Loucy (cell line): ENCODE measurements around the gene LRP1-AS.

Experiments used
- EZH2phosphoT487 ChIP-seq: fragments of 200-600 bp; IDR thresholded peaks from 2 replicates; pipeline ENCODE4 v1.6.1; 2018; ENCODE audit warnings: antibody characterized with exemption, mild to moderate bottlenecking, moderate library complexity, borderline replicate concordance
- TF ChIP-seq, protein P1 (sequence below): fragments of 200-600 bp; sonication (generic); conservative IDR thresholded peaks from 2 replicates; pipeline ENCODE4 v1.5.1; 2014; ENCODE audit warnings: mild to moderate bottlenecking, antibody characterized with exemption, low read length

DNA sequence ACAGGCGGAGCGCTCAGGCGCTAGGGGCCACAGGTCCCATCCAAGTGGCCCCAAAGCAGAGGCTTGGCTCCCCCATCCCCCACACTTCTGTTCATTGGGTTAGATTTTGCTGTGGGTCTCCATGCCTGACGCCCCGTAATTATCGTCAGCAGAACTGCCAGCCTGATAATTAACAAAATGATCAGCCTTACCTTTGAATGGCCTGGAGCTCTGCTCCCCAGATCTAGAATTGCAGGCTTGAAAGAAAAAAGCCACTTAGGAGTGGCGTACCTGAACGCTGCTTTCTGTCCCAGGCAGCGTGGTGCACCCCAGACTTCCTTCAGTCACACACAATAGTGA, 28.7 kb upstream of the LRP1-AS start:
- TF ChIP-seq, protein P1, sequence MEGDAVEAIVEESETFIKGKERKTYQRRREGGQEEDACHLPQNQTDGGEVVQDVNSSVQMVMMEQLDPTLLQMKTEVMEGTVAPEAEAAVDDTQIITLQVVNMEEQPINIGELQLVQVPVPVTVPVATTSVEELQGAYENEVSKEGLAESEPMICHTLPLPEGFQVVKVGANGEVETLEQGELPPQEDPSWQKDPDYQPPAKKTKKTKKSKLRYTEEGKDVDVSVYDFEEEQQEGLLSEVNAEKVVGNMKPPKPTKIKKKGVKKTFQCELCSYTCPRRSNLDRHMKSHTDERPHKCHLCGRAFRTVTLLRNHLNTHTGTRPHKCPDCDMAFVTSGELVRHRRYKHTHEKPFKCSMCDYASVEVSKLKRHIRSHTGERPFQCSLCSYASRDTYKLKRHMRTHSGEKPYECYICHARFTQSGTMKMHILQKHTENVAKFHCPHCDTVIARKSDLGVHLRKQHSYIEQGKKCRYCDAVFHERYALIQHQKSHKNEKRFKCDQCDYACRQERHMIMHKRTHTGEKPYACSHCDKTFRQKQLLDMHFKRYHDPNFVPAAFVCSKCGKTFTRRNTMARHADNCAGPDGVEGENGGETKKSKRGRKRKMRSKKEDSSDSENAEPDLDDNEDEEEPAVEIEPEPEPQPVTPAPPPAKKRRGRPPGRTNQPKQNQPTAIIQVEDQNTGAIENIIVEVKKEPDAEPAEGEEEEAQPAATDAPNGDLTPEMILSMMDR, result peak; percentile 36; the same call in 1 of the 2 replicates
- no peak for TF ChIP-seq EZH2phosphoT487
